HCT116 (cell line): ENCODE measurements around the gene SLC27A5. TPM values are rescaled to one million over a fixed set of nuclear protein-coding genes. Genes with fewer than 3 reads are reported as not detected.

ENCODE experiments used
- ATAC-seq: fragments of 200-7000 bp; cut with Tn5 transposase; 2 replicates; pipeline ENCODE4 v1.9.1; 2020; ENCODE audit warnings: mild to moderate bottlenecking, moderate library complexity
- BruUV-seq: library from RNA; stranded (reverse); fragments of 400-500 nt; replicated peaks from 2 replicates; lab custom pipeline; 2021; lab: Mats Ljungman, UMichigan
- CTCF ChIA-PET: fragments of 300-600 bp; sonication (Branson Sonifier 250); formaldehyde crosslinking; loops from one replicate; lab custom pipeline; 2021; ENCODE audit warnings: antibody characterized with exemption; lab: Charles Lee
- POLR2A ChIA-PET: fragments of 300-600, 350-600 bp; sonication (Branson Sonifier 250); formaldehyde crosslinking; loops from one replicate; lab custom pipeline; 2021; ENCODE audit warnings: antibody characterized with exemption; lab: Charles Lee
- RAD21 ChIA-PET, 2 experiments: fragments of 300-600 bp; sonication (Branson Sonifier 250); formaldehyde crosslinking; loops; one replicate each; lab custom pipeline; 2023; ENCODE audit warnings: low total read pairs in 2 of 2; ENCODE audit not compliant: uncharacterized antibody in 2 of 2, unreplicated experiment in 2 of 2, low non-redundant PET in 1 of 2; lab: Charles Lee
- DNase-seq: peaks from one replicate; pipeline ENCODE4 v3.0.0-alpha.2; 2010; ENCODE audit warnings: low read depth, low spot score
- H2AFZ ChIP-seq: fragments of 200-600 bp; shearing (Covaris generic), sonication (generic); 2 replicates; pipeline ENCODE4 v1.6.1; 2017; ENCODE audit warnings: low read depth, mixed run types, mixed read lengths, antibody characterized with exemption, low read length; ENCODE audit not compliant: poor library complexity, severe bottlenecking
- H3K27ac ChIP-seq: 2 replicates; pipeline ENCODE4 v1.5.1; 2012; ENCODE audit warnings: low read depth, low read length
- H3K27me3 ChIP-seq: fragments of 200-600 bp; sonication (generic); 2 replicates; pipeline ENCODE4 v1.6.1; 2016; ENCODE audit warnings: mixed run types, low read length, mixed read lengths; ENCODE audit not compliant: insufficient read depth
- H3K36me3 ChIP-seq, 2 experiments: fragments of 200-500 bp in 1 of 2; fragments of 200-600 bp in 1 of 2; sonication (Bioruptor generic) in 1 of 2; sonication (generic) in 1 of 2; 2 replicates each; pipeline versions ENCODE4 v1.5.1 to v1.6.1; 2014 to 2016; ENCODE audit warnings: low read length in 2 of 2, inconsistent platforms in 1 of 2, mixed read lengths in 1 of 2, mixed run types in 1 of 2; ENCODE audit not compliant: insufficient read depth in 2 of 2, control insufficient read depth in 1 of 2
- H3K4me1 ChIP-seq, 2 experiments: fragments of 200-600 bp in 1 of 2; sonication (generic) in 1 of 2; 2 replicates each; pipeline versions ENCODE4 v1.5.1 to v1.6.1; 2012 to 2017; ENCODE audit warnings: low read length in 2 of 2, inconsistent platforms in 1 of 2, mild to moderate bottlenecking in 1 of 2, mixed read lengths in 1 of 2, mixed run types in 1 of 2, moderate library complexity in 1 of 2; ENCODE audit not compliant: insufficient read depth in 2 of 2, control insufficient read depth in 1 of 2
- H3K4me2 ChIP-seq: fragments of 200-600 bp; sonication (generic); 2 replicates; pipeline ENCODE4 v1.6.1; 2017; ENCODE audit warnings: mixed run types, low read length, mixed read lengths
- H3K4me3 ChIP-seq, 2 experiments: fragments of 200-600 bp in 1 of 2; sonication (generic) in 1 of 2; replicated peaks in 1 of 2; 2 replicates each; pipeline ENCODE4 v1.5.1; 2011 to 2016; ENCODE audit warnings: low read length in 2 of 2, control low read depth in 1 of 2, low read depth in 1 of 2, mild to moderate bottlenecking in 1 of 2, mixed read lengths in 1 of 2, mixed run types in 1 of 2
- H3K79me2 ChIP-seq: fragments of 200-600 bp; sonication (generic); 2 replicates; pipeline ENCODE4 v1.6.1; 2017; ENCODE audit warnings: mild to moderate bottlenecking, mixed run types, low read length, moderate library complexity, mixed read lengths; ENCODE audit not compliant: insufficient read depth
- H3K9ac ChIP-seq: fragments of 200-600 bp; sonication (generic); 2 replicates; pipeline ENCODE4 v1.6.1; 2016; ENCODE audit warnings: low read length, mixed read lengths
- H3K9me2 ChIP-seq: fragments of 200-600 bp; sonication (generic), shearing (Covaris generic); 2 replicates; pipeline ENCODE4 v1.6.1; 2017; ENCODE audit warnings: mixed run types, mild to moderate bottlenecking, moderate library complexity; ENCODE audit not compliant: insufficient read depth
- H3K9me3 ChIP-seq, 2 experiments: fragments of 200-500 bp in 1 of 2; fragments of 200-600 bp in 1 of 2; sonication (Bioruptor generic) in 1 of 2; sonication (generic) in 1 of 2; 2 replicates each; pipeline ENCODE4 v1.6.1; 2014 to 2017; ENCODE audit warnings: low read length in 2 of 2, mixed read lengths in 2 of 2, inconsistent platforms in 1 of 2, low read depth in 1 of 2, mild to moderate bottlenecking in 1 of 2, mixed run types in 1 of 2, moderate library complexity in 1 of 2; ENCODE audit not compliant: control insufficient read depth in 1 of 2, insufficient read depth in 1 of 2
- H4K20me1 ChIP-seq: fragments of 200-600 bp; sonication (generic), shearing (Covaris generic); 2 replicates; pipeline ENCODE4 v1.6.1; 2017; ENCODE audit warnings: mixed run types, mild to moderate bottlenecking, moderate library complexity; ENCODE audit not compliant: insufficient read depth
- ATF3 ChIP-seq: IDR thresholded peaks from 2 replicates; pipeline ENCODE4 v1.6.1; 2012
- CBX3 ChIP-seq: IDR thresholded peaks from 2 replicates; pipeline ENCODE4 v1.6.1; 2012; ENCODE audit warnings: low read depth
- CEBPB ChIP-seq: IDR thresholded peaks from 2 replicates; pipeline ENCODE4 v1.6.1; 2012; ENCODE audit warnings: low read depth
- EGR1 ChIP-seq: IDR thresholded peaks from 2 replicates; pipeline ENCODE4 v1.6.1; 2012; ENCODE audit warnings: low read depth
- ELF1 ChIP-seq: IDR thresholded peaks from 2 replicates; pipeline ENCODE4 v1.6.1; 2012; ENCODE audit warnings: low read depth, borderline replicate concordance
- EZH2 ChIP-seq: fragments of 200-600 bp; sonication (generic); IDR thresholded peaks from 2 replicates; pipeline ENCODE4 v1.6.1; 2017; ENCODE audit warnings: antibody characterized with exemption, mixed run types
- EZH2phosphoT487 ChIP-seq: fragments of 200-600 bp; IDR thresholded peaks from 2 replicates; pipeline ENCODE4 v1.6.1; 2018; ENCODE audit warnings: antibody characterized with exemption, borderline replicate concordance
- FOSL1 ChIP-seq: IDR thresholded peaks from 2 replicates; pipeline ENCODE4 v1.6.1; 2012; ENCODE audit warnings: low read depth
- JUND ChIP-seq: IDR thresholded peaks from 2 replicates; pipeline ENCODE4 v1.6.1; 2012
- POLR2A ChIP-seq: IDR thresholded peaks from 2 replicates; pipeline ENCODE4 v1.7.0; 2011; ENCODE audit warnings: borderline replicate concordance; ENCODE audit not compliant: insufficient read depth, insufficient read length; ENCODE audit errors: extremely low read depth
- POLR2AphosphoS5 ChIP-seq: IDR thresholded peaks from 2 replicates; pipeline ENCODE4 v1.6.1; 2011; ENCODE audit warnings: mild to moderate bottlenecking, low read depth, low read length, moderate library complexity
- RAD21 ChIP-seq: IDR thresholded peaks from 2 replicates; pipeline ENCODE4 v1.6.1; 2012; ENCODE audit warnings: low read depth, mild to moderate bottlenecking
- SIN3A ChIP-seq: IDR thresholded peaks from 2 replicates; pipeline ENCODE4 v1.6.1; 2012; ENCODE audit warnings: low read depth
- SP1 ChIP-seq: IDR thresholded peaks from 2 replicates; pipeline ENCODE4 v1.6.1; 2012; ENCODE audit warnings: low read depth
- SRF ChIP-seq: IDR thresholded peaks from 2 replicates; pipeline ENCODE4 v1.6.1; 2012; ENCODE audit warnings: low read depth
- TCF7L2 ChIP-seq: IDR thresholded peaks from 2 replicates; pipeline ENCODE4 v1.7.0; 2011; ENCODE audit warnings: borderline replicate concordance, inconsistent platforms; ENCODE audit not compliant: insufficient read depth, insufficient read length; ENCODE audit errors: extremely low read depth
- YY1 ChIP-seq: IDR thresholded peaks from 2 replicates; pipeline ENCODE4 v1.6.1; 2011; ENCODE audit warnings: low read length, low read depth, moderate library complexity, mild to moderate bottlenecking; ENCODE audit not compliant: insufficient replicate concordance; ENCODE audit errors: extremely low read depth
- ZFX ChIP-seq: fragments of 450-650 bp; IDR thresholded peaks from 2 replicates; pipeline ENCODE4 v1.6.1; 2017
- ZNF274 ChIP-seq: fragments of 200-500 bp; sonication (Bioruptor generic); IDR thresholded peaks from 2 replicates; pipeline ENCODE4 v1.6.1; 2014; ENCODE audit warnings: mild to moderate bottlenecking, low read depth, low read length, inconsistent platforms
- intact Hi-C: fragments of 100-400 bp; cut with micrococcal nuclease; formaldehyde crosslinking; loops from 2 replicates; pipeline ENCODE4 v1.10.0; 2022
- total RNA-seq: library from RNA; stranded (reverse); gene quantifications from one replicate; pipeline ENCODE4 v1.2.1, GENCODE V29; 2021; ENCODE audit not compliant: unreplicated experiment
- TF ChIP-seq, protein P1 (sequence below): IDR thresholded peaks from 2 replicates; pipeline ENCODE4 v1.6.1; 2012
- TF ChIP-seq, protein P2 (sequence below), 3 experiments: fragments of 200-600 bp in 1 of 3; sonication (generic) in 1 of 3; IDR thresholded peaks in 2 of 3; conservative IDR thresholded peaks in 1 of 3; 2 replicates each; pipeline ENCODE4 v1.5.1; 2012 to 2017; ENCODE audit warnings: low read depth in 2 of 3, low read length in 2 of 3, antibody characterized with exemption in 1 of 3, borderline replicate concordance in 1 of 3, control low read depth in 1 of 3, mild to moderate bottlenecking in 1 of 3, mixed read lengths in 1 of 3, mixed run types in 1 of 3, moderate library complexity in 1 of 3; ENCODE audit not compliant: insufficient read depth in 1 of 3

The SLC27A5 gene
- total RNA-seq, 1 experiment from 2014 or later: 27.1 TPM

- CTCF ChIA-PET: interaction anchor here (2.4 kb wide), 1 partner anchor 35 kb away, joined by 20 read pairs; the partner anchor contains the start of gene ZBTB45
- peak; percentile 46 for ATAC-seq
- Histone ChIP-seq H3K9me3 (no peaks in the 10 kb centered on the region), H3K9ac (peak within 1 kb of the TSS; percentile 94), H2AFZ (no peak within 1 kb of the TSS), H3K27ac (peak within 1 kb of the TSS; percentile 98), H3K9me2 (no peaks in the 10 kb centered on the region), H3K36me3 (peaks cover 23 to 39% of the 10 kb centered on the region in 2 experiments; a peak in 3 of 4 replicates), H4K20me1 (no peaks in the 10 kb centered on the region; the same call in 1 of the 2 replicates), H3K4me1 (peaks cover 19 to 43% of the 10 kb centered on the region in 2 experiments; a peak in 3 of 4 replicates), H3K4me2 (peak within 1 kb of the TSS; percentile 92), H3K4me3 (peak within 1 kb of the TSS; percentile 91 to 93), H3K79me2 (peaks cover 60% of the 10 kb centered on the region), H3K27me3 (no peaks in the 10 kb centered on the region)
- RAD21 ChIA-PET: interaction anchor here in 1 of 2 experiments (1.6 to 1.7 kb wide), 2 partner anchors 35 to 41 kb away, joined by 3 to 6 read pairs; partner anchors contain the start of gene ZBTB45
- BruUV-seq: TSS peak; percentile 34
- intact Hi-C loops: no loop called here
- POLR2A ChIA-PET: interaction anchor here (0.6 to 3.3 kb wide), 8 partner anchors 8 to 152 kb away, joined by 3 to 33 read pairs (median 7); partner anchors contain the start of genes MZF1, TRIM28 and ZBTB45
- peak; percentile 93 for DNase-seq
- TF ChIP-seq TCF7L2 (peak; percentile 63), POLR2AphosphoS5 (peak; percentile 96), ATF3 (no peak), SRF (no peak; the same call in 1 of the 2 replicates), EGR1 (no peak; the same call in 1 of the 2 replicates), CBX3 (no peak), JUND (peak; percentile 36; the same call in 1 of the 2 replicates), POLR2A (no peak), SP1 (peak; percentile 68), SIN3A (peak; percentile 59; the same call in 1 of the 2 replicates), YY1 (peak; percentile 74), EZH2 (no peak), ELF1 (peak; percentile 93; the same call in 1 of the 2 replicates), RAD21 (no peak), CEBPB (no peak), EZH2phosphoT487 (no peak), ZFX (peak; percentile 46; the same call in 1 of the 2 replicates), FOSL1 (no peak), ZNF274 (no peak)
- TF ChIP-seq, protein P1, sequence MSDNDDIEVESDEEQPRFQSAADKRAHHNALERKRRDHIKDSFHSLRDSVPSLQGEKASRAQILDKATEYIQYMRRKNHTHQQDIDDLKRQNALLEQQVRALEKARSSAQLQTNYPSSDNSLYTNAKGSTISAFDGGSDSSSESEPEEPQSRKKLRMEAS: peak; percentile 73
- TF ChIP-seq, protein P2, sequence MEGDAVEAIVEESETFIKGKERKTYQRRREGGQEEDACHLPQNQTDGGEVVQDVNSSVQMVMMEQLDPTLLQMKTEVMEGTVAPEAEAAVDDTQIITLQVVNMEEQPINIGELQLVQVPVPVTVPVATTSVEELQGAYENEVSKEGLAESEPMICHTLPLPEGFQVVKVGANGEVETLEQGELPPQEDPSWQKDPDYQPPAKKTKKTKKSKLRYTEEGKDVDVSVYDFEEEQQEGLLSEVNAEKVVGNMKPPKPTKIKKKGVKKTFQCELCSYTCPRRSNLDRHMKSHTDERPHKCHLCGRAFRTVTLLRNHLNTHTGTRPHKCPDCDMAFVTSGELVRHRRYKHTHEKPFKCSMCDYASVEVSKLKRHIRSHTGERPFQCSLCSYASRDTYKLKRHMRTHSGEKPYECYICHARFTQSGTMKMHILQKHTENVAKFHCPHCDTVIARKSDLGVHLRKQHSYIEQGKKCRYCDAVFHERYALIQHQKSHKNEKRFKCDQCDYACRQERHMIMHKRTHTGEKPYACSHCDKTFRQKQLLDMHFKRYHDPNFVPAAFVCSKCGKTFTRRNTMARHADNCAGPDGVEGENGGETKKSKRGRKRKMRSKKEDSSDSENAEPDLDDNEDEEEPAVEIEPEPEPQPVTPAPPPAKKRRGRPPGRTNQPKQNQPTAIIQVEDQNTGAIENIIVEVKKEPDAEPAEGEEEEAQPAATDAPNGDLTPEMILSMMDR (IDR thresholded peaks at IDR 0.05 in 2 of 3, conservative IDR thresholded peaks at IDR 0.05 in 1 of 3; ENCODE audit: borderline replicate concordance in 1 of 3, insufficient read depth in 1 of 3, low read depth in 2 of 3, low read length in 2 of 3): no peak
Measured at GRCh38 chr19:58554494-58555368, 42.9 kb upstream of the SLC27A5 start, which contains the start of gene CHMP2A. Gene CHMP2A, minus strand, starts transcription at chr19:58555105. Its CDS starts 893 bp downstream, at chr19:58554212.
